Spleen (tissue), 11 donors: ENCODE results near the gene CHD5. TPM values are rescaled to one million over a fixed set of nuclear protein-coding genes. Genes with fewer than 3 reads are reported as not detected.

Experiments used
- DNase-seq: peaks from one replicate; pipeline ENCODE4 v3.0.0-alpha.2; 2020
- H3K27ac ChIP-seq, 8 donors: fragments of 200-600 bp; sonication (generic) in 7 of 8; 1 replicate in 4 of 8; 2 replicates in 4 of 8; pipeline versions ENCODE4 v1.5.0 to v1.8.0; 2016 to 2021; ENCODE audit warnings: inconsistent platforms in 4 of 8, mild to moderate bottlenecking in 4 of 8, moderate library complexity in 1 of 8
- H3K27me3 ChIP-seq, 7 donors: fragments of 200-600 bp; sonication (generic) in 6 of 7; replicated peaks in 1 of 7; 1 replicate in 4 of 7; 2 replicates in 3 of 7; pipeline versions ENCODE4 v1.5.0 to v1.8.0; 2016 to 2021; ENCODE audit warnings: inconsistent platforms in 3 of 7, mild to moderate bottlenecking in 1 of 7
- H3K36me3 ChIP-seq, 6 donors: fragments of 200-600 bp; sonication (generic) in 5 of 6; 1 replicate in 4 of 6; 2 replicates in 2 of 6; pipeline versions ENCODE4 v1.5.0 to v1.8.0; 2016 to 2021; ENCODE audit warnings: inconsistent platforms in 2 of 6
- H3K4me1 ChIP-seq, 6 donors: fragments of 200-600 bp; sonication (generic) in 5 of 6; 1 replicate in 3 of 6; 2 replicates in 3 of 6; pipeline versions ENCODE4 v1.5.0 to v1.8.0; 2016 to 2021; ENCODE audit warnings: inconsistent platforms in 3 of 6
- H3K4me3 ChIP-seq, 8 donors: fragments of 200-600 bp; sonication (generic) in 7 of 8; 1 replicate in 4 of 8; 2 replicates in 4 of 8; pipeline versions ENCODE4 v1.5.0 to v1.8.0; 2016 to 2021; ENCODE audit warnings: inconsistent platforms in 4 of 8, mild to moderate bottlenecking in 4 of 8, moderate library complexity in 2 of 8
- H3K9me3 ChIP-seq, 8 donors: fragments of 200-600 bp; sonication (generic) in 7 of 8; 1 replicate in 4 of 8; 2 replicates in 4 of 8; pipeline versions ENCODE4 v1.5.0 to v1.8.0; 2016 to 2021; ENCODE audit warnings: inconsistent platforms in 4 of 8
- POLR2A ChIP-seq, 3 donors: fragments of 450-650 bp; IDR thresholded peaks; one replicate each; pipeline ENCODE4 v1.5.1; 2017; ENCODE audit warnings: antibody characterized with exemption in 3 of 3, mild to moderate bottlenecking in 1 of 3
- POLR2AphosphoS5 ChIP-seq, 3 donors: sonication (generic); formaldehyde crosslinking; IDR thresholded peaks; one replicate each; pipeline ENCODE4 v1.5.1; 2017; ENCODE audit warnings: antibody characterized with exemption in 3 of 3
- WGBS, 5 donors: extraction: QIAGEN DNeasy Blood & Tissue Kit in 3 of 5; methylation state at CpG; one replicate each; pipeline versions ENCODE4 v1.1.5 to v1.1.7; 2013 to 2018; 5-methylcytosine and 5-hydroxymethylcytosine counted together
- intact Hi-C: fragments of 100-400 bp; cut with DNase I; formaldehyde crosslinking; loops from one replicate; pipeline ENCODE4 v1.15.0; 2023; ENCODE audit warnings: low total_unique reads
- polyA plus RNA-seq, 3 donors: library from polyadenylated mRNA; stranded (reverse); fragments of 200-250 nt; gene quantifications; one replicate each; pipeline ENCODE4 v1.2.1, GENCODE V29; 2013
- total RNA-seq, 7 donors: library from RNA; depleted of rRNA in 3 of 7; stranded (reverse); fragments of >200 nt in 3 of 7; fragmentation: NEBNext Ultra II Directional in 4 of 7; extraction: Animal tissue kit (Norgen Biotek cat#: 25700) in 4 of 7; gene quantifications; one replicate each; pipeline versions ENCODE4 v1.1.0 to v1.2.1, GENCODE V29; 2016 to 2021
- TF ChIP-seq, protein P1 (sequence below), 11 experiments: fragments of 200-600 bp in 7 of 11; fragments of 450-650 bp in 4 of 11; sonication (generic) in 4 of 11; IDR thresholded peaks in 8 of 11; conservative IDR thresholded peaks in 3 of 11; 1 replicate in 7 of 11; 2 replicates in 4 of 11; pipeline versions ENCODE4 v1.4.0 to v1.8.0; 2016 to 2021; ENCODE audit warnings: antibody characterized with exemption in 11 of 11, inconsistent platforms in 4 of 11, mild to moderate bottlenecking in 1 of 11
- donor health status: healthy with polysubstance abuse.
- donor health status: DM: no; HTN: no; CAD: no; lungs with moderate emphysema.
- donor health status: DM: no; HTN: no; CAD: no.
- donor health status: Bipolar disorder and iron deficiency.
- donor health status: healthy.
- donor health status: DM: no; HTN: no; CAD: no.
- donor health status: DM: yes; HTN: yes; CAD: no.

The CHD5 gene
- total and polyA plus RNA-seq, 10 donors = 0.04 to 0.44 (median 0.13) TPM

DNA sequence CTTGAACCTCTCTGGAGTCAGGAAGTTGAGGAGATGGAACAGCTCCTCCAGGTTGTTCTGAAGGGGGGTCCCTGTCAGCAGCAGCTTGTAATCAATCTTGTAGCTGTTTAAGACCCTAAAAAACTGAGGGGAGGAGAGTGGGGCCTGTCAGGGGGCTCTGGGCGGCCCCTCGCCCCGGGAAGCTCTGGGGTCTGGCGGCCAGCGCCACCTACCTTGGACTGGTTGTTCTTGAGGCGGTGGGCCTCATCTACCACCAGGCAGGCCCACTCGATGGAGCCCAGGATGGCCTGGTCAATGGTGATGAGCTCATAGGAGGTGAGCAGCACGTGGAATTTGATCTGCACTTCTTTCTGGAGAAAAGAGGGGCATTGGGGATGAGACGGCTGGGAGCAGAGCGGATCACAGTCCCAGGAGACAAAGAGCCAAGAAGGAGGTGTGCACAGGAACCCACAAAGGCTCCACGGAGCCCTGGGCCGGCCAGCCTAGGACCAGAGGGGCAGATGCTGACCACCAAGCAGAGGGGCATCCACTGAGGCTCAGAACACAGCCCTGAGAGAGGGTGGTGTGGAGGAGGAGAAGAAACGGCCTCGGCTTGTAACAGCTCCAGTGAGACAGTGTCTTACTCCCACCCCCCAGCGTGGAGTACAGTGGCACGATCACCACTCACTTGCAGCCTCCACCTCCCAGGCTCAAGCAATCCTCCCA, 43.5 kb downstream of the CHD5 start:
- WGBS, 5 donors = 79 to 85% (median 82%) methylated on average over 16 of the region's 16 CpGs
- H3K4me3 ChIP-seq = no peak overlapping the region
- H3K27me3 ChIP-seq = peaks cover 0 to 29% (median 0%) of the 10 kb centered on the region in 7 donors
- no peaks in the 10 kb centered on the region for H3K36me3 ChIP-seq
- DNase-seq = peak; percentile 41
- no peaks in the 10 kb centered on the region for H3K4me1 ChIP-seq
- intact Hi-C loops = no loop called here
- no peak overlapping the region for H3K27ac ChIP-seq
- no peak for TF ChIP-seq POLR2AphosphoS5 (IDR thresholded peaks at IDR 0.05)
- TF ChIP-seq POLR2A (IDR thresholded peaks at IDR 0.05) = no peak
- TF ChIP-seq, protein P1, sequence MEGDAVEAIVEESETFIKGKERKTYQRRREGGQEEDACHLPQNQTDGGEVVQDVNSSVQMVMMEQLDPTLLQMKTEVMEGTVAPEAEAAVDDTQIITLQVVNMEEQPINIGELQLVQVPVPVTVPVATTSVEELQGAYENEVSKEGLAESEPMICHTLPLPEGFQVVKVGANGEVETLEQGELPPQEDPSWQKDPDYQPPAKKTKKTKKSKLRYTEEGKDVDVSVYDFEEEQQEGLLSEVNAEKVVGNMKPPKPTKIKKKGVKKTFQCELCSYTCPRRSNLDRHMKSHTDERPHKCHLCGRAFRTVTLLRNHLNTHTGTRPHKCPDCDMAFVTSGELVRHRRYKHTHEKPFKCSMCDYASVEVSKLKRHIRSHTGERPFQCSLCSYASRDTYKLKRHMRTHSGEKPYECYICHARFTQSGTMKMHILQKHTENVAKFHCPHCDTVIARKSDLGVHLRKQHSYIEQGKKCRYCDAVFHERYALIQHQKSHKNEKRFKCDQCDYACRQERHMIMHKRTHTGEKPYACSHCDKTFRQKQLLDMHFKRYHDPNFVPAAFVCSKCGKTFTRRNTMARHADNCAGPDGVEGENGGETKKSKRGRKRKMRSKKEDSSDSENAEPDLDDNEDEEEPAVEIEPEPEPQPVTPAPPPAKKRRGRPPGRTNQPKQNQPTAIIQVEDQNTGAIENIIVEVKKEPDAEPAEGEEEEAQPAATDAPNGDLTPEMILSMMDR (IDR thresholded peaks at IDR 0.05 in 8 of 11, conservative IDR thresholded peaks at IDR 0.05 in 3 of 11) = no peak
- peaks cover 0 to 12% (median 8%) of the 10 kb centered on the region in 8 donors for H3K9me3 ChIP-seq

DNA sequence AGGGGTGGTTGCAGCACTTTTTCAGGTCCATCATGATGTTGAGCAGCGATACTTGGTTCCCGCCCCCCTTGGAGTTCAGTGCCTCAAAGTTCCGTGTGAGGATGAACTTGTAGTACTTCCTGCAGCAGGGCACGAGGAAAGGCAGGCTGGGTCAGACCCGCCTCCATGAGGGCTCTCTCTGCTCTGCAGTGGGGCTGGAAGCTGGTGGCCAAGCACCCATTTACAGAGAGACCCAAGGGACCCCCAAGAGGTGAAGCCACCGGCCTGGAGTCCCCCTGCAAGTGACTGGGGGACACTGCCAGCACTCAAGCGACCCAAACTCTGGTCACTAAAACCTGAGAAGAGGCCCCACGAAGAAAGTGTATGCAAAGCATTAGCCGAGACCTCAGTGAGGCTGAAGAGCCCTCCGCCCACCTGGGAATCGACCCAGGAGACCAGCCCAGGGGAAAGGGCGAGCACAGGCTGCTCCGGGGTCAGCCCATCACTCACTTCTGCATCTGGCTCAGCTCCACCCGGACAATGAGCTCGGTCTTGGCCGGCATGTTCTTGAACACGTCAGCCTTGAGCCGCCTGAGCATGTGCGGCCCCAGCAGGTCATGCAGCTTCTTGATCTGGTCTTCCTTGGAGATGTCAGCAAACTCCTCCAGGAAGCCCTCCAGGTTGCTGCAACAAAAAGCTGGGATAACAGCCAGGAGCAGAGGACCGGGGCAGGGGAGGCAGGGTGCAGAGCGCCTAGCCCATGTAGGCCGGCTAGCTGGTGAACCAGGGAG, 45.2 kb downstream of the CHD5 start:
- H3K27me3 ChIP-seq = peaks cover 0 to 29% (median 0%) of the 10 kb centered on the region in 7 donors
- no peaks in the 10 kb centered on the region for H3K4me1 ChIP-seq
- H3K36me3 ChIP-seq = no peaks in the 10 kb centered on the region
- H3K4me3 ChIP-seq = no peak overlapping the region
- no peak overlapping the region for H3K27ac ChIP-seq
- intact Hi-C loops = no loop called here
- H3K9me3 ChIP-seq = peaks cover 0 to 14% (median 9%) of the 10 kb centered on the region in 8 donors
- DNase-seq = peak; percentile 34
- WGBS, 5 donors = 81 to 88% (median 85%) methylated on average over 19 to 22 of the region's 22 CpGs
- TF ChIP-seq POLR2AphosphoS5 (IDR thresholded peaks at IDR 0.05) (no peak), POLR2A (IDR thresholded peaks at IDR 0.05) (no peak)
- TF ChIP-seq, protein P1 (IDR thresholded peaks at IDR 0.05 in 8 of 11, conservative IDR thresholded peaks at IDR 0.05 in 3 of 11) = no peak

DNA sequence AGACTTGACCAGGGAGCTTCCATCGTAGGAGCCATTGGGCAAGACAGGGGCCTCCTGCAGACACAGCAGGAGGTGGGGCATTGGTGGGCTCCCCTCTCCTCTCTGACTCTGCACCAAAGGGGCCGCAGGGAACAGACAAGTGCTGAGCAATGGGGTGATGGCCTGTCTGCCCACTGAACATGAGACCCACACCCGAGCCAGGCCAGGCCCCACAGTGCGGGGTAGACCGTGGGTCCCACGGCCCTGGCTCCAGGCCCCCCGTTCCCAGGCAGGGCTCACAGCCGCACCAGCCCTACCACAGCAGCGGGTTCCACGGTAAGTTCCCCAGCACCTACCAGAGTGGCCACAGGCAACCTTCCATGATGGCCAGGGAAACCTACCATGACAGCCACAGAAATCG, 45.9 kb downstream of the CHD5 start:
- no peak overlapping the region for H3K4me3 ChIP-seq
- intact Hi-C loops = no loop called here
- H3K4me1 ChIP-seq = no peaks in the 10 kb centered on the region
- 76 to 95% (median 94%) methylated on average over 1 to 11 of the region's 11 CpGs for WGBS, 5 donors
- DNase-seq = peak; percentile 29
- H3K27me3 ChIP-seq = peaks cover 0 to 26% (median 0%) of the 10 kb centered on the region in 7 donors
- no peak overlapping the region for H3K27ac ChIP-seq
- no peak for TF ChIP-seq POLR2AphosphoS5 (IDR thresholded peaks at IDR 0.05)
- TF ChIP-seq, protein P1 (IDR thresholded peaks at IDR 0.05 in 8 of 11, conservative IDR thresholded peaks at IDR 0.05 in 3 of 11) = no peak
- TF ChIP-seq POLR2A (IDR thresholded peaks at IDR 0.05) = no peak
- no peaks in the 10 kb centered on the region for H3K36me3 ChIP-seq
- peaks cover 0 to 14% (median 9%) of the 10 kb centered on the region in 8 donors for H3K9me3 ChIP-seq
